Mesenchymal stem cell (in vitro differentiated cells and primary cell): ENCODE measurements around the gene ATE1.

Experiments used
- DNase-seq: peaks from one replicate; pipeline ENCODE4 v3.0.0-alpha.2; 2013
- H2AFZ ChIP-seq: one replicate; pipeline ENCODE4 v1.6.1; 2013; ENCODE audit warnings: low read depth, mild to moderate bottlenecking, control low read depth, inconsistent platforms, low read length, moderate library complexity
- H2AK5ac ChIP-seq: 2 replicates; pipeline ENCODE4 v1.6.1; 2013; ENCODE audit warnings: low read length, moderate library complexity, mild to moderate bottlenecking, inconsistent platforms; ENCODE audit not compliant: severe bottlenecking
- H2BK120ac ChIP-seq: one replicate; pipeline ENCODE4 v1.6.1; 2013; ENCODE audit warnings: low read depth, mild to moderate bottlenecking, inconsistent platforms, low read length, moderate library complexity
- H2BK12ac ChIP-seq, 2 experiments: one replicate each; pipeline ENCODE4 v1.6.1; 2013; ENCODE audit warnings: inconsistent platforms in 2 of 2, low read length in 2 of 2, mild to moderate bottlenecking in 2 of 2, moderate library complexity in 2 of 2, control low read depth in 1 of 2
- H2BK15ac ChIP-seq: one replicate; pipeline ENCODE4 v1.6.1; 2013; ENCODE audit warnings: mild to moderate bottlenecking, low read depth, inconsistent platforms; ENCODE audit not compliant: poor library complexity, severe bottlenecking
- H2BK5ac ChIP-seq: 2 replicates; pipeline ENCODE4 v1.6.1; 2013; ENCODE audit warnings: low read depth, mild to moderate bottlenecking, low read length, control low read depth, inconsistent platforms; ENCODE audit not compliant: poor library complexity, severe bottlenecking
- H3K14ac ChIP-seq, 2 experiments: one replicate each; pipeline ENCODE4 v1.6.1; 2013; ENCODE audit warnings: inconsistent platforms in 2 of 2, low read length in 2 of 2, control low read depth in 1 of 2, mild to moderate bottlenecking in 1 of 2, moderate library complexity in 1 of 2
- H3K18ac ChIP-seq, 2 experiments: one replicate each; pipeline ENCODE4 v1.6.1; 2013; ENCODE audit warnings: inconsistent platforms in 2 of 2, low read length in 2 of 2, control low read depth in 1 of 2, low read depth in 1 of 2, mild to moderate bottlenecking in 1 of 2
- H3K23ac ChIP-seq, 2 experiments: one replicate each; pipeline ENCODE4 v1.6.1; 2013; ENCODE audit warnings: inconsistent platforms in 2 of 2, low read length in 2 of 2, mild to moderate bottlenecking in 2 of 2, moderate library complexity in 2 of 2, control low read depth in 1 of 2
- H3K27ac ChIP-seq: 2 replicates; pipeline ENCODE4 v1.5.1; 2013; ENCODE audit warnings: mild to moderate bottlenecking, moderate library complexity, low read length, control low read depth, inconsistent platforms; ENCODE audit not compliant: poor library complexity, severe bottlenecking
- H3K27me3 ChIP-seq, 2 experiments: 2 replicates each; pipeline versions ENCODE4 v1.6.1 to v1.7.0; 2013; ENCODE audit warnings: low read length in 2 of 2, mild to moderate bottlenecking in 2 of 2, moderate library complexity in 2 of 2, control low read depth in 1 of 2, inconsistent platforms in 1 of 2; ENCODE audit not compliant: control insufficient read depth in 1 of 2, insufficient read depth in 1 of 2
- H3K36me3 ChIP-seq, 2 experiments: 2 replicates each; pipeline versions ENCODE4 v1.6.1 to v1.7.0; 2013; ENCODE audit warnings: low read length in 2 of 2, control low read depth in 1 of 2, inconsistent platforms in 1 of 2, low read depth in 1 of 2, mild to moderate bottlenecking in 1 of 2; ENCODE audit not compliant: insufficient read depth in 2 of 2, control insufficient read depth in 1 of 2
- H3K4ac ChIP-seq, 2 experiments: one replicate each; pipeline ENCODE4 v1.6.1; 2013; ENCODE audit warnings: inconsistent platforms in 2 of 2, low read length in 2 of 2, mild to moderate bottlenecking in 2 of 2, moderate library complexity in 2 of 2, control low read depth in 1 of 2, low read depth in 1 of 2
- H3K4me1 ChIP-seq: 2 replicates; pipeline ENCODE4 v1.6.1; 2013; ENCODE audit warnings: low read depth, low read length, control low read depth; ENCODE audit not compliant: control insufficient read depth, insufficient read depth
- H3K4me2 ChIP-seq: 2 replicates; pipeline ENCODE4 v1.6.1; 2013; ENCODE audit warnings: low read length, mild to moderate bottlenecking, inconsistent platforms; ENCODE audit not compliant: poor library complexity, severe bottlenecking
- H3K4me3 ChIP-seq, 2 experiments: 2 replicates each; pipeline versions ENCODE4 v1.5.1 to v1.7.0; 2013; ENCODE audit warnings: low read length in 2 of 2, mild to moderate bottlenecking in 2 of 2, control low read depth in 1 of 2, low read depth in 1 of 2; ENCODE audit not compliant: insufficient read depth in 1 of 2
- H3K79me1 ChIP-seq: replicated peaks from 2 replicates; pipeline ENCODE4 v1.6.1; 2013; ENCODE audit warnings: mild to moderate bottlenecking, control low read depth, low read length, inconsistent platforms; ENCODE audit not compliant: poor library complexity, severe bottlenecking
- H3K9ac ChIP-seq: 2 replicates; pipeline ENCODE4 v1.7.0; 2013; ENCODE audit warnings: mild to moderate bottlenecking, low read length, moderate library complexity
- H3K9me3 ChIP-seq: 2 replicates; pipeline ENCODE4 v1.7.0; 2013; ENCODE audit warnings: mild to moderate bottlenecking, low read length; ENCODE audit not compliant: control insufficient read depth
- H4K8ac ChIP-seq: one replicate; pipeline ENCODE4 v1.6.1; 2013; ENCODE audit warnings: inconsistent platforms, mild to moderate bottlenecking, low read length, moderate library complexity
- H4K91ac ChIP-seq: one replicate; pipeline ENCODE4 v1.6.1; 2013; ENCODE audit warnings: mild to moderate bottlenecking, low read length, inconsistent platforms
- WGBS: methylation state at CpG from one replicate; pipeline ENCODE4 v1.1.7; 2013; ENCODE audit warnings: mixed read lengths; 5-methylcytosine and 5-hydroxymethylcytosine counted together

The ATE1 gene

DNA sequence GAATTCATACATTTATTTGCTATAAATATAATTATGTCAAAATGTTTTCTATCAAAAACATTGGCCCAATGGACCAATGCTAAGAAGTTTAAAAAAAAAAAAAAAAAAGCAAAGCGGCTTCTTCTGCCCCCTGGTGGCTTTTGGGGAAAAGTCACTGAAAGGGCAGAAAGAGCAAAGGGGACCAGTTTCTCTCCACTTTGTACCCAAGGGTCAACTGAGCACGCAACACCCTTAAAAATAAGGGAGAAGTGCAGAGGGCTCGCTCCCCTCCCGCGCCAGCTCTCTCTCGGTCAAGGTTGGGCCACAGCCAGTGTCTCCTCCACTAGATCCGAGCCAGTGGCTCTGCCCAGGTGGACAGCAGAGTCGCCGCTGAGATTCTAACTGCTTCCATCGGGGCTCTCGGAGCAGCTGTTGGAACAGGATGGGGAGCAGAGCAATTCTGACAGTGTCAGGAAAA, 193.2 kb downstream of the ATE1 start:
- Histone ChIP-seq H3K9ac (no peak overlapping the region), H3K79me1 (no peaks in the 10 kb centered on the region), H3K4ac (no peak overlapping the region), H3K14ac (no peak overlapping the region), H3K4me2 (no peak overlapping the region), H3K18ac (no peak overlapping the region), H3K4me1 (no peaks in the 10 kb centered on the region), H2BK12ac (no peak overlapping the region), H3K27ac (no peak overlapping the region), H3K9me3 (no peaks in the 10 kb centered on the region), H3K27me3 (peaks cover 17 to 26% of the 10 kb centered on the region in 2 experiments), H4K8ac (no peak overlapping the region), H4K91ac (no peak overlapping the region), H2BK120ac (no peak overlapping the region), H3K4me3 (no peak overlapping the region), H2AK5ac (no peak overlapping the region), H2BK15ac (no peak overlapping the region), H3K36me3 (no peaks in the 10 kb centered on the region), H2BK5ac (no peak overlapping the region), H2AFZ (no peak overlapping the region), H3K23ac (no peak overlapping the region)
- peak; percentile 24 for DNase-seq
- WGBS, result 49% methylated on average over 10 of the region's 11 CpGs

DNA sequence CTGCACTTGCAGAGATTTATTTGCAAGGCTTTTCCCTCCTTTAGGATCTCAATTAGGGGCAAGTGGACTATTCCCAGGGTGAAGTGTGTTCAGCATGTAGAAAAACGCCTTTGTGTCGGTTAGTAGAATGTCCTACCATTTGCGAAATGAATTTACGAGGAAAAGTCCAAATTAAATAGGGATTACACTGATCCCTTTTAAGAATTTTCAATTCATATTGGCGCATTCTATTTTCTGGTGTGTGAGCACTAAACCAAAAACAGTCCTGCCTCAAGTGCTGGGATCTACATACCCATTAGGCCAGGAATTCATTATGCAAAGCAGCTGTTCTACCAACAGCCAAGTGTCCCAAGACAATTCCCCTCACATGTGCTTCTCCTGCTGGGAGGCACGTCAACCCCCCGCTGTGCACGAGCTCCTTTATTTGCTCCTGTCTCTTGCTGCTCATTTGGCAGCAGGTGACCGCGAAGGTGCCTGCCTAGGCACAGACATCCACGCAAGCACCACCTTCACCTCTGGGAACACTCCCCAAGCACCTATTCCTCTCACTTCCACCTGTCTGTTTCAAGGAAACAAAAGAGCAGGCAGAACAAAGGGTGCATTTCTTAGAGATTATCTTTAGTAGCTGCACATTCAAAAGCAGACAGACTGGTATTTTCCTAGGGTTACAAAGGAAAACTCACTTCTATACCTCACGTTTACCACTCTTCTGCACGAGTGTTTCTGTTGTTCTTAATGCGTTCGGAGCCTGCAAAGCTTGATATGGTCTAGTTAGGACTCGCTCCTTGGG, 195.0 kb downstream of the ATE1 start:
- H3K9ac ChIP-seq, result no peak overlapping the region
- WGBS, result 75% methylated on average over 16 of the region's 16 CpGs
- DNase-seq, result no peak
- no peaks in the 10 kb centered on the region for H3K36me3 ChIP-seq
- no peak overlapping the region for H3K14ac ChIP-seq
- peaks cover 21 to 26% of the 10 kb centered on the region in 2 experiments for H3K27me3 ChIP-seq
- no peak overlapping the region for H4K91ac ChIP-seq
- H2AK5ac ChIP-seq, result no peak overlapping the region
- no peak overlapping the region for H2BK5ac ChIP-seq
- no peak overlapping the region for H2BK12ac ChIP-seq
- H2BK120ac ChIP-seq, result no peak overlapping the region
- H3K4ac ChIP-seq, result no peak overlapping the region
- H2AFZ ChIP-seq, result no peak overlapping the region
- H3K79me1 ChIP-seq, result no peaks in the 10 kb centered on the region
- H3K4me2 ChIP-seq, result no peak overlapping the region
- no peak overlapping the region for H3K27ac ChIP-seq
- H3K23ac ChIP-seq, result no peak overlapping the region
- H4K8ac ChIP-seq, result no peak overlapping the region
- H3K4me1 ChIP-seq, result no peaks in the 10 kb centered on the region
- no peaks in the 10 kb centered on the region for H3K9me3 ChIP-seq
- no peak overlapping the region for H3K4me3 ChIP-seq
- H2BK15ac ChIP-seq, result no peak overlapping the region
- H3K18ac ChIP-seq, result no peak overlapping the region

DNA sequence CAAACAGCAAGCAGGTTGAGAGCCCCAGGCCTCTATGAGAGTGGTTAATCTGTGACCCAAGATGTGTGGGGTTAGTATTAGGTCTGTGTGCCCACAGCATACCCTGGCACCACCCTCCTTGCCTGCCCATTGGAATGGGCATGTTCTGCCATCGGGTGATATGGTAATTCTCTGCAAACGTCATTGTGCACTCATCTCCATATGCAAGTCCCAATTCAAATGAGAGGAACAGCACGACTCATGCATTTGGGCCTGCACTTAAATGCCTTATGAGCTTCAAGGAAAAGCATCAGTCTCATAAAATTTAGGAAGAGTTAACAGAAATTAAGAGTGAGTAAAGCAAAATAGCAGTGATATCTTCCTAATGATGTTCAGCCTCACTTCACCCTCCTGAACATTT, 195.7 kb downstream of the ATE1 start:
- H3K9ac ChIP-seq, result no peak overlapping the region
- no peaks in the 10 kb centered on the region for H3K36me3 ChIP-seq
- no peak overlapping the region for H2BK15ac ChIP-seq
- H3K27ac ChIP-seq, result no peak overlapping the region
- no peak overlapping the region for H2AFZ ChIP-seq
- no peak overlapping the region for H3K4me3 ChIP-seq
- H3K14ac ChIP-seq, result no peak overlapping the region
- H3K9me3 ChIP-seq, result no peaks in the 10 kb centered on the region
- H3K4ac ChIP-seq, result no peak overlapping the region
- H3K23ac ChIP-seq, result no peak overlapping the region
- no peak overlapping the region for H4K8ac ChIP-seq
- no peaks in the 10 kb centered on the region for H3K4me1 ChIP-seq
- no peak overlapping the region for H3K18ac ChIP-seq
- WGBS, result 53% methylated on average over 2 of the region's 3 CpGs
- peaks cover 18 to 26% of the 10 kb centered on the region in 2 experiments for H3K27me3 ChIP-seq
- H2BK120ac ChIP-seq, result no peak overlapping the region
- DNase-seq, result no peak
- H2AK5ac ChIP-seq, result no peak overlapping the region
- no peak overlapping the region for H3K4me2 ChIP-seq
- H2BK5ac ChIP-seq, result no peak overlapping the region
- no peaks in the 10 kb centered on the region for H3K79me1 ChIP-seq
- no peak overlapping the region for H2BK12ac ChIP-seq
- H4K91ac ChIP-seq, result no peak overlapping the region

DNA sequence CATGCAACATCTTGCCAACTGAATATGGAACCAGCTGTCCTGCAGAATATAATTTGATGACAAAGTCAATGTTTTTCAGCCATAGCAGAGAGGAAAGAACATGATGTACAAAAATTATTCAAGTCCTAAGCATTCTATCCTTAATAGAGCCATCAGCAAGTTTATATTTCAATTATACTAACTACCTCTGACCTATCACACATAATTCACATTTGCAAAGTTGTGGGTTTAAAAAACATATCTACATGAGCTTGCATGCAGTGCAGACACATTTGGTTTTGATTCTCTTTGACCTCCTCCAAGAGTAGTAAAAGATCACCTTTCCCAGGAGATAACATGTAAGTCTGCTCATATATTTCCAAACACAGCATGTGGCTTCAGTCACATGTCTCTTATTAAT, 203.5 kb downstream of the ATE1 start:
- H2BK15ac ChIP-seq, result no peak overlapping the region
- H3K79me1 ChIP-seq, result no peaks in the 10 kb centered on the region
- H3K4me3 ChIP-seq, result no peak overlapping the region
- H2BK5ac ChIP-seq, result no peak overlapping the region
- DNase-seq, result no peak
- H3K4me2 ChIP-seq, result no peak overlapping the region
- no peak overlapping the region for H3K23ac ChIP-seq
- H2AFZ ChIP-seq, result no peak overlapping the region
- H2AK5ac ChIP-seq, result no peak overlapping the region
- H3K36me3 ChIP-seq, result no peaks in the 10 kb centered on the region
- no peak overlapping the region for H3K14ac ChIP-seq
- no peak overlapping the region for H3K9ac ChIP-seq
- no peak overlapping the region for H3K4ac ChIP-seq
- H2BK120ac ChIP-seq, result no peak overlapping the region
- no peak overlapping the region for H4K91ac ChIP-seq
- no peak overlapping the region for H3K27ac ChIP-seq
- no peak overlapping the region for H4K8ac ChIP-seq
- no peak overlapping the region for H3K18ac ChIP-seq
- H3K9me3 ChIP-seq, result no peaks in the 10 kb centered on the region
- H3K27me3 ChIP-seq, result peaks cover 0 to 6% of the 10 kb centered on the region in 2 experiments
- H2BK12ac ChIP-seq, result no peak overlapping the region
- no peaks in the 10 kb centered on the region for H3K4me1 ChIP-seq
